A549 treated with dexamethasone at 1 μM for 4 hours (cell line): ENCODE measurements around the gene OR2L3. TPM values are rescaled to one million over a fixed set of nuclear protein-coding genes. Genes with fewer than 3 reads are reported as not detected.

ENCODE experiments used
- total RNA-seq: library from RNA; stranded (reverse); fragments of 200-300 nt; extraction: Qiagen RNA extraction; gene quantifications from 5 replicates; pipeline ENCODE4 v1.2.3, GENCODE V29; 2022

The OR2L3 gene
- total RNA-seq: not detected in 5 replicates

GRCh38 chr1:248046536-248046935, at the start of gene OR2L3:
OR2L3 (plus strand) TSS chr1:248046836; CDS start chr1:248060682, 13,846 bp downstream.

GRCh38 chr1:248013229-248013710, 33.4 kb upstream of the OR2L3 start, which contains the start of gene OR2L5:
OR2L5 (plus strand) TSS chr1:248013660; CDS start chr1:248021948, 8,288 bp downstream.

GRCh38 chr1:248029770-248030169, 16.9 kb upstream of the OR2L3 start, which contains the start of gene OR2L2:
OR2L2 (plus strand) TSS chr1:248030070; CDS start chr1:248038268, 8,198 bp downstream.

GRCh38 chr1:248094884-248095283, 48.2 kb downstream of the OR2L3 start, which contains the start of gene OR2L13:
OR2L13 (plus strand) TSS chr1:248095184; CDS start chr1:248099376, 4,192 bp downstream.

Other genes with a start within 250 kb of the OR2L3 start
- gene OR14A16, start 222.7 kb upstream of the OR2L3 start, total RNA-seq: not detected in 5 replicates
- not detected in 5 replicates for gene OR11L1, start 204.9 kb upstream of the OR2L3 start, total RNA-seq
- not detected in 5 replicates for gene TRIM58, start 189.6 kb upstream of the OR2L3 start, total RNA-seq
- not detected in 5 replicates for gene OR2W3, start 151.2 kb upstream of the OR2L3 start, total RNA-seq
- not detected in 5 replicates for gene OR2T8, start 126.6 kb upstream of the OR2L3 start, total RNA-seq
- not detected in 5 replicates for gene OR2AJ1, start 121.9 kb upstream of the OR2L3 start, total RNA-seq
- not detected in 5 replicates for gene OR2L8, start 98.0 kb upstream of the OR2L3 start, total RNA-seq
- gene OR2AK2, start 81.6 kb upstream of the OR2L3 start, total RNA-seq: not detected in 5 replicates
- not detected in 5 replicates for gene OR2L5, start 33.2 kb upstream of the OR2L3 start, total RNA-seq
- gene OR2L2, start 16.8 kb upstream of the OR2L3 start, total RNA-seq: 0.02 TPM in 1 of 5 replicates, not detected in the others
- gene OR2L13, start 48.3 kb downstream of the OR2L3 start, total RNA-seq: not detected in 5 replicates
- not detected in 5 replicates for gene OR2M5, start 98.3 kb downstream of the OR2L3 start, total RNA-seq
- gene OR2M2, start 128.0 kb downstream of the OR2L3 start, total RNA-seq: not detected in 5 replicates
- not detected in 5 replicates for gene OR2M3, start 150.4 kb downstream of the OR2L3 start, total RNA-seq
- gene OR2M4, start 184.6 kb downstream of the OR2L3 start, total RNA-seq: not detected in 5 replicates
- not detected in 5 replicates for gene OR2T33, start 231.1 kb downstream of the OR2L3 start, total RNA-seq